HL-60 (cell line): Measurements from ENCODE around the gene PPP1R18.

Source experiments
- DNase-seq, 2 experiments: peaks; one replicate each; pipeline ENCODE4 v3.0.0-alpha.2; 2010 to 2020; ENCODE audit warnings: low read depth in 1 of 2, low spot score in 1 of 2
- H3K27ac ChIP-seq: fragments of 250-450 bp; sonication (Bioruptor Pico); replicated peaks from 2 replicates; pipeline ENCODE4 v1.5.1; 2020; ENCODE audit warnings: mild to moderate bottlenecking, moderate library complexity
- H3K27me3 ChIP-seq: fragments of 250-450 bp; sonication (Bioruptor Pico); 2 replicates; pipeline ENCODE4 v1.5.1; 2021; ENCODE audit warnings: mild to moderate bottlenecking, moderate library complexity; ENCODE audit not compliant: insufficient read depth, poor library complexity, severe bottlenecking
- H3K4me3 ChIP-seq: replicated peaks from 2 replicates; pipeline ENCODE4 v1.5.1; 2011; ENCODE audit warnings: mild to moderate bottlenecking, control low read depth, low read length; ENCODE audit not compliant: insufficient read depth
- CTCF ChIP-seq: IDR thresholded peaks from one replicate; pipeline ENCODE4 v1.5.1; 2011; ENCODE audit warnings: low read length, control low read depth, inconsistent platforms; ENCODE audit not compliant: insufficient read depth
- GABPA ChIP-seq: IDR thresholded peaks from 2 replicates; pipeline ENCODE4 v1.6.1; 2012; ENCODE audit warnings: low read depth
- POLR2AphosphoS5 ChIP-seq: IDR thresholded peaks from 2 replicates; pipeline ENCODE4 v1.6.1; 2012; ENCODE audit warnings: low read depth
- REST ChIP-seq: IDR thresholded peaks from 2 replicates; pipeline ENCODE4 v1.6.1; 2012; ENCODE audit warnings: low read depth; ENCODE audit not compliant: insufficient replicate concordance
- SPI1 ChIP-seq: IDR thresholded peaks from 2 replicates; pipeline ENCODE4 v1.6.1; 2012; ENCODE audit warnings: low read depth, mild to moderate bottlenecking, borderline replicate concordance

The PPP1R18 gene

GRCh38 chr6:30682143-30683117 lies 4.0 kb downstream of the PPP1R18 start:
- TF ChIP-seq GABPA: peak; percentile 85
- TF ChIP-seq POLR2AphosphoS5: peak; percentile 99
- TF ChIP-seq REST: peak; percentile 63
- TF ChIP-seq SPI1: peak; percentile 80
- TF ChIP-seq CTCF: no peak
- DNase-seq: peak; percentile 96 to 99
- Histone ChIP-seq H3K4me3 (peak overlapping the region; percentile 60), H3K27ac (peak overlapping the region; percentile 94), H3K27me3 (no peaks in the 10 kb centered on the region)

- Histone ChIP-seq H3K27me3 (no peaks in the 10 kb centered on the region), H3K27ac (peak overlapping the region; percentile 94), H3K4me3 (peak overlapping the region; percentile 60)
- TF ChIP-seq GABPA (no peak), POLR2AphosphoS5 (no peak), REST (no peak), CTCF (no peak), SPI1 (no peak)
- no peak for DNase-seq
Observed at GRCh38 chr6:30681766-30682142, 4.7 kb downstream of the PPP1R18 start.

GRCh38 chr6:30679765-30680535 lies 6.5 kb downstream of the PPP1R18 start:
- Histone ChIP-seq H3K4me3 (no peak overlapping the region), H3K27ac (no peak overlapping the region)
- TF ChIP-seq SPI1: no peak
- no peak for TF ChIP-seq GABPA
- TF ChIP-seq REST: no peak

More at GRCh38 chr6:30679765-30680535, 6.5 kb downstream of the PPP1R18 start:
- no peaks in the 10 kb centered on the region for H3K27me3 ChIP-seq
- no peak for DNase-seq
